Gastrocnemius medialis (tissue), 4 donors: ENCODE measurements around the gene CSF3R. TPM values are rescaled to one million over a fixed set of nuclear protein-coding genes. Genes with fewer than 3 reads are reported as not detected.
A peak's percentile ranks its signal among the peaks of the same experiment; 100 is the strongest.

Source experiments
- ATAC-seq, 2 donors: fragments of 150-250 bp; one replicate each; pipeline ENCODE4 v1.9.1; 2016
- DNase-seq, 2 donors: peaks; one replicate each; pipeline ENCODE4 v3.0.0-alpha.2; 2019
- H3K27ac ChIP-seq, 4 donors: fragments of 200-600 bp; sonication (generic); 1 replicate in 1 of 4; 2 replicates in 3 of 4; pipeline ENCODE4 v1.5.1; 2016 to 2018; ENCODE audit warnings: mild to moderate bottlenecking in 2 of 4, moderate library complexity in 1 of 4
- H3K27me3 ChIP-seq, 3 donors: fragments of 200-600 bp; sonication (generic) in 2 of 3; 1 replicate in 1 of 3; 2 replicates in 2 of 3; pipeline versions ENCODE4 v1.5.1 to v1.6.0; 2016 to 2019; ENCODE audit warnings: mild to moderate bottlenecking in 1 of 3, moderate library complexity in 1 of 3
- H3K36me3 ChIP-seq, 2 donors: fragments of 200-600 bp; sonication (generic) in 1 of 2; one replicate each; pipeline ENCODE4 v1.5.1; 2017 to 2018
- H3K4me1 ChIP-seq, 2 donors: fragments of 200-600 bp; sonication (generic) in 1 of 2; one replicate each; pipeline ENCODE4 v1.5.1; 2016 to 2017; ENCODE audit warnings: mild to moderate bottlenecking in 2 of 2
- H3K4me3 ChIP-seq, 4 donors: fragments of 200-600 bp; sonication (generic) in 3 of 4; 1 replicate in 1 of 4; 2 replicates in 3 of 4; pipeline ENCODE4 v1.5.1; 2016 to 2019; ENCODE audit warnings: mild to moderate bottlenecking in 2 of 4
- H3K9me3 ChIP-seq, 3 donors: fragments of 200-600 bp; sonication (generic) in 2 of 3; 1 replicate in 1 of 3; 2 replicates in 2 of 3; pipeline ENCODE4 v1.5.1; 2016 to 2019
- CTCF ChIP-seq, 5 experiments: fragments of 450-650 bp in 3 of 5; fragments of 200-600 bp in 2 of 5; sonication (generic) in 2 of 5; IDR thresholded peaks in 4 of 5; conservative IDR thresholded peaks in 1 of 5; 1 replicate in 4 of 5; 2 replicates in 1 of 5; pipeline ENCODE4 v1.5.1; 2016 to 2019; ENCODE audit warnings: antibody characterized with exemption in 5 of 5, mild to moderate bottlenecking in 3 of 5, moderate library complexity in 3 of 5
- POLR2A ChIP-seq, 2 donors: fragments of 450-650 bp; IDR thresholded peaks; one replicate each; pipeline ENCODE4 v1.6.1; 2017; ENCODE audit warnings: antibody characterized with exemption in 2 of 2, mild to moderate bottlenecking in 2 of 2, moderate library complexity in 2 of 2
- in situ Hi-C, 4 donors: fragments of 200-750 bp; cut with MboI; loops; one replicate each; pipeline versions ENCODE4 v1.15.0 to v1.8.0; 2017; ENCODE audit warnings: low sequenced_read_pairs in 4 of 4
- intact Hi-C: fragments of 100-400 bp; cut with DNase I; formaldehyde crosslinking; loops from one replicate; pipeline ENCODE4 v1.15.1; 2023; ENCODE audit warnings: low total_unique reads
- total RNA-seq, 4 donors: library from RNA; depleted of rRNA; stranded (reverse); fragments of >200 nt; gene quantifications; one replicate each; pipeline versions ENCODE4 v1.1.0 to v1.2.3, GENCODE V29; 2016

The CSF3R gene
- total RNA-seq, 4 donors from 2014 or later: 0.29 to 6.4 (median 3.9) TPM

- in situ Hi-C loops (no loop called here), intact Hi-C loops (no loop called here)
- H3K27ac ChIP-seq: peak overlapping the region in 1 of 4 donors; percentile 29
- H3K36me3 ChIP-seq: no peaks in the 10 kb centered on the region
- H3K4me1 ChIP-seq: no peaks in the 10 kb centered on the region
- H3K4me3 ChIP-seq: no peak overlapping the region
- H3K27me3 ChIP-seq: peaks cover 0 to 4% (median 0%) of the 10 kb centered on the region in 3 donors
- DNase-seq: peak; percentile 12 to 70
- peak; percentile 62 to 91 for ATAC-seq
- no peaks in the 10 kb centered on the region for H3K9me3 ChIP-seq
- TF ChIP-seq CTCF (IDR thresholded peaks at IDR 0.05 in 4 of 5, conservative IDR thresholded peaks at IDR 0.05 in 1 of 5) (no peak), POLR2A (IDR thresholded peaks at IDR 0.05) (no peak)
These were observed 4.0 kb upstream of the CSF3R start for GRCh38 chr1:36486439-36487335.

- no peak for DNase-seq
- in situ Hi-C loops: no loop called here
- intact Hi-C loops: no loop called here
- no peak for TF ChIP-seq POLR2A (IDR thresholded peaks at IDR 0.05)
- no peak for TF ChIP-seq CTCF (IDR thresholded peaks at IDR 0.05 in 4 of 5, conservative IDR thresholded peaks at IDR 0.05 in 1 of 5)
- H3K4me1 ChIP-seq: no peaks in the 10 kb centered on the region
- no peak for ATAC-seq
- H3K36me3 ChIP-seq: no peaks in the 10 kb centered on the region
- no peak overlapping the region for H3K27ac ChIP-seq
- no peaks in the 10 kb centered on the region for H3K9me3 ChIP-seq
- peaks cover 0 to 4% (median 0%) of the 10 kb centered on the region in 3 donors for H3K27me3 ChIP-seq
- H3K4me3 ChIP-seq: no peak overlapping the region
These were observed 3.4 kb upstream of the CSF3R start for GRCh38 chr1:36486093-36486438.

- TF ChIP-seq POLR2A (IDR thresholded peaks at IDR 0.05) (no peak), CTCF (IDR thresholded peaks at IDR 0.05 in 4 of 5, conservative IDR thresholded peaks at IDR 0.05 in 1 of 5) (no peak)
- intact Hi-C loops (no loop called here), in situ Hi-C loops (no loop called here)
- ATAC-seq (no peak), DNase-seq (no peak)
- peaks cover 0 to 4% (median 0%) of the 10 kb centered on the region in 3 donors for H3K27me3 ChIP-seq
- no peak overlapping the region for H3K4me3 ChIP-seq
- H3K27ac ChIP-seq: no peak overlapping the region
- no peaks in the 10 kb centered on the region for H3K4me1 ChIP-seq
- H3K36me3 ChIP-seq: no peaks in the 10 kb centered on the region
- no peaks in the 10 kb centered on the region for H3K9me3 ChIP-seq
These were observed 1.4 kb upstream of the CSF3R start for GRCh38 chr1:36484099-36484498.

GRCh38 chr1:36481771-36482723, 666 bp downstream of the CSF3R start:
- Histone ChIP-seq H3K9me3 (no peaks in the 10 kb centered on the region), H3K4me1 (no peaks in the 10 kb centered on the region), H3K36me3 (no peaks in the 10 kb centered on the region), H3K4me3 (peak overlapping the region in 1 of 4 donors; percentile 21), H3K27me3 (peaks cover 0 to 4% (median 0%) of the 10 kb centered on the region in 3 donors), H3K27ac (no peak overlapping the region)
- intact Hi-C loops (no loop called here), in situ Hi-C loops (no loop called here)
- peak in 1 of 2 donors; percentile 20 for ATAC-seq
- no peak for TF ChIP-seq POLR2A (IDR thresholded peaks at IDR 0.05)
- TF ChIP-seq CTCF (IDR thresholded peaks at IDR 0.05 in 4 of 5, conservative IDR thresholded peaks at IDR 0.05 in 1 of 5): no peak
- DNase-seq: no peak
